CD4-positive, alpha-beta T cell (primary cell): ENCODE data around the gene PSMD12. TPM values are rescaled to one million over a fixed set of nuclear protein-coding genes. Genes with fewer than 3 reads are reported as not detected.

Experiments
- ATAC-seq: fragments of 200-7000 bp; cut with Tn5 transposase; one replicate; pipeline ENCODE4 v1.10.0; 2022; ENCODE audit warnings: mild to moderate bottlenecking; ENCODE audit not compliant: poor library complexity
- CTCF ChIA-PET: fragments of 350-600 bp; sonication (Branson Sonifier 250); formaldehyde crosslinking; loops from one replicate; lab custom pipeline; 2021; ENCODE audit warnings: antibody characterized with exemption, inconsistent platforms; lab: Charles Lee
- POLR2A ChIA-PET: fragments of 350-600 bp; sonication (Branson Sonifier 250); formaldehyde crosslinking; loops from one replicate; lab custom pipeline; 2021; ENCODE audit warnings: antibody characterized with exemption, inconsistent platforms; lab: Charles Lee
- DNase-seq, 14 experiments: peaks; one replicate each; pipeline ENCODE4 v3.0.0-alpha.2; 2013 to 2020; ENCODE audit warnings: mixed read lengths in 2 of 14
- H3K27ac ChIP-seq, 2 donors: one replicate each; pipeline versions ENCODE4 v1.5.1 to v1.7.0; 2013; ENCODE audit warnings: low read length in 2 of 2, low read depth in 1 of 2, mild to moderate bottlenecking in 1 of 2
- H3K27me3 ChIP-seq, 2 experiments: 1 replicate in 1 of 2; 2 replicates in 1 of 2; pipeline versions ENCODE4 v1.6.1 to v1.7.0; 2013; ENCODE audit warnings: low read length in 2 of 2, control low read depth in 1 of 2, mild to moderate bottlenecking in 1 of 2, moderate library complexity in 1 of 2; ENCODE audit not compliant: insufficient read depth in 2 of 2, control insufficient read depth in 1 of 2
- H3K36me3 ChIP-seq: one replicate; pipeline ENCODE4 v1.6.1; 2013; ENCODE audit warnings: low read length, control low read depth; ENCODE audit not compliant: insufficient read depth
- H3K4me1 ChIP-seq: one replicate; pipeline ENCODE4 v1.6.1; 2013; ENCODE audit warnings: low read length, control low read depth; ENCODE audit not compliant: insufficient read depth
- H3K4me3 ChIP-seq: one replicate; pipeline ENCODE4 v1.5.1; 2013; ENCODE audit warnings: mild to moderate bottlenecking, low read length, moderate library complexity
- H3K9me3 ChIP-seq, 2 experiments: 1 replicate in 1 of 2; 2 replicates in 1 of 2; pipeline versions ENCODE4 v1.6.1 to v1.7.0; 2013; ENCODE audit warnings: low read length in 2 of 2, mild to moderate bottlenecking in 2 of 2, control low read depth in 1 of 2, moderate library complexity in 1 of 2; ENCODE audit not compliant: control insufficient read depth in 1 of 2, insufficient read depth in 1 of 2
- H3K27ac Mint-ChIP-seq: one replicate; pipeline ENCODE4 v1.8.0; 2020; ENCODE audit warnings: mixed read lengths
- H3K27me3 Mint-ChIP-seq: one replicate; pipeline ENCODE4 v1.8.0; 2021; ENCODE audit warnings: mixed read lengths
- H3K36me3 Mint-ChIP-seq: one replicate; pipeline ENCODE4 v1.8.0; 2021; ENCODE audit warnings: low read depth, mixed read lengths
- H3K4me1 Mint-ChIP-seq: one replicate; pipeline ENCODE4 v1.8.0; 2021; ENCODE audit warnings: low read depth, mixed read lengths
- H3K4me3 Mint-ChIP-seq: one replicate; pipeline ENCODE4 v1.8.0; 2020; ENCODE audit warnings: mild to moderate bottlenecking, mixed read lengths
- H3K9me3 Mint-ChIP-seq: one replicate; pipeline ENCODE4 v1.8.0; 2020; ENCODE audit warnings: mixed read lengths
- intact Hi-C, 2 experiments: fragments of 100-400 bp; cut with DNase I in 1 of 2; cut with micrococcal nuclease in 1 of 2; formaldehyde crosslinking; loops; one replicate each; pipeline versions ENCODE4 v1.15.1 to v1.9.0; 2023 to 2025; cut with DNase I, micrococcal nuclease
- total RNA-seq, 174 experiments: library from RNA in 2 of 174; stranded (reverse) in 2 of 174; gene quantifications; one replicate each; pipeline ENCODE4 v1.2.3 and lab custom pipeline; 2021 to 2026
- TF ChIP-seq, protein P1 (sequence below): fragments of 200-600 bp; IDR thresholded peaks from one replicate; pipeline ENCODE4 v1.8.0; 2022; ENCODE audit warnings: antibody characterized with exemption, mild to moderate bottlenecking

Gene PSMD12
- total RNA-seq, 2 experiments from 2014 or later, result 49.3 to 52.5 TPM

- CTCF ChIA-PET, result interaction anchor here (1.2 to 2.3 kb wide), 4 partner anchors 9 to 352 kb away, joined by 4 to 12 read pairs (median 8); partner anchors contain the start of genes NOL11 and PITPNC1
- Mint-ChIP-seq H3K36me3 (peaks cover 41% of the 10 kb centered on the region), H3K9me3 (no peaks in the 10 kb centered on the region), H3K4me3 (peak overlapping the region; percentile 97), H3K4me1 (peaks cover 43% of the 10 kb centered on the region), H3K27me3 (no peaks in the 10 kb centered on the region), H3K27ac (peak overlapping the region; percentile 89)
- POLR2A ChIA-PET, result interaction anchor here (0.5 to 4.1 kb wide), 5 partner anchors 11 to 324 kb away, joined by 3 to 40 read pairs (median 7); partner anchors contain the start of gene PITPNC1
- TF ChIP-seq, protein P1, sequence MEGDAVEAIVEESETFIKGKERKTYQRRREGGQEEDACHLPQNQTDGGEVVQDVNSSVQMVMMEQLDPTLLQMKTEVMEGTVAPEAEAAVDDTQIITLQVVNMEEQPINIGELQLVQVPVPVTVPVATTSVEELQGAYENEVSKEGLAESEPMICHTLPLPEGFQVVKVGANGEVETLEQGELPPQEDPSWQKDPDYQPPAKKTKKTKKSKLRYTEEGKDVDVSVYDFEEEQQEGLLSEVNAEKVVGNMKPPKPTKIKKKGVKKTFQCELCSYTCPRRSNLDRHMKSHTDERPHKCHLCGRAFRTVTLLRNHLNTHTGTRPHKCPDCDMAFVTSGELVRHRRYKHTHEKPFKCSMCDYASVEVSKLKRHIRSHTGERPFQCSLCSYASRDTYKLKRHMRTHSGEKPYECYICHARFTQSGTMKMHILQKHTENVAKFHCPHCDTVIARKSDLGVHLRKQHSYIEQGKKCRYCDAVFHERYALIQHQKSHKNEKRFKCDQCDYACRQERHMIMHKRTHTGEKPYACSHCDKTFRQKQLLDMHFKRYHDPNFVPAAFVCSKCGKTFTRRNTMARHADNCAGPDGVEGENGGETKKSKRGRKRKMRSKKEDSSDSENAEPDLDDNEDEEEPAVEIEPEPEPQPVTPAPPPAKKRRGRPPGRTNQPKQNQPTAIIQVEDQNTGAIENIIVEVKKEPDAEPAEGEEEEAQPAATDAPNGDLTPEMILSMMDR, result no peak
- peak in 3 of 14 experiments; percentile 61 to 64 (median 61) for DNase-seq
- no peaks in the 10 kb centered on the region for H3K9me3 ChIP-seq
- H3K27me3 ChIP-seq, result no peaks in the 10 kb centered on the region
- intact Hi-C loops, result loop anchor here in 1 of 2 experiments (2.0 kb wide), 1 partner anchor 351 kb away; the partner anchor contains the start of gene NOL11
- H3K4me3 ChIP-seq, result peak overlapping the region; percentile 87
- H3K27ac ChIP-seq, result peak overlapping the region; percentile 91 to 93
- peak; percentile 27 for ATAC-seq
- H3K36me3 ChIP-seq, result peaks cover 10% of the 10 kb centered on the region
- peaks cover 33% of the 10 kb centered on the region for H3K4me1 ChIP-seq
Measured at GRCh38 chr17:67365738-67366192, 612 bp downstream of the PSMD12 start.

DNA sequence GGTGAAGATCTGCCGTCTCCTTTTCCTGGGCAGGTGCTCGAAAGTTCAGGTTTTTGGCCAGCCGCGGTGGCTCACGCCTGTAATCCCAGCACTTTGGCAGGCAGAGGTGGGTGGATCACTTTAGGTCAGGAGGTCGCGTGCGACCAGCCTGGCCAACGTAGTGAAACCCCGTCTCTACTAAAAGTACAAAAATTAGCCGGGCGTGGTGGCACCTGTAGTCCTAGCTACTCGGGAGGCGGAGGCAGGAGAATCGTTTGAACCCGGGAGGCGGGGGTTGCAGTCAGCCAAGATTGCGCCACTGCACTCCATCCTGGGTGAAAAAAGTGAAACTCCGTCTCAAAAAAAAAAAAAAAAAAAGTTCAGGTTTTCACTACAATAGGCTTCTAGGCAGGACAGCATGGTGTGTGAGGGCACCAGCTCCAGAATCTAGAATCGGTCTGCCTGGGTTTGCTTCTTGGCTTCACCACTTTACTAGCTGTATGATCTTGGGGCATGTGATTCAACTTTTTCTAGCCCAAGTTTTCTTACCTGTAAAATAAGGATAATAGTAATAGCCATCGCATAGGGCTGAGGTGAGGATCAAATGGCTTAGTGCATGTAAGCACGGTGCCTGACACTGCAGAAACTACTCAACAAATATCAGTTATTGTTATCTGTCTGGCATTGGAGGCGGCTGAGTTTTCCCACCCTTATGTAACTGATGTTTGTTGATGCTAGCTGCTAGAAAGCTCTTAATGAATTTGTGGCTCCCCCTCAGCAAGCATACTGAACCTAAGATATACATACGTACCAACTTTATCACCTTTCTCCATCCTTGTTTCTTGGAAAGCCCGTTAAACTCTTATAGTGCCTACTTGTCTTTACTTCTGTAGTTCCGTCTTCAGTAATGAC is 1.3 kb downstream of the PSMD12 start:
- Histone ChIP-seq H3K36me3 (peaks cover 15% of the 10 kb centered on the region), H3K27ac (peak overlapping the region; percentile 91 to 93), H3K27me3 (no peaks in the 10 kb centered on the region), H3K4me3 (peak overlapping the region; percentile 87), H3K9me3 (no peaks in the 10 kb centered on the region), H3K4me1 (peaks cover 39% of the 10 kb centered on the region)
- H3K27ac Mint-ChIP-seq, result peak overlapping the region; percentile 89
- intact Hi-C loops, result loop anchor here in 1 of 2 experiments (5.0 kb wide), 1 partner anchor 118 kb away; the partner anchor contains the start of gene HELZ
- no peaks in the 10 kb centered on the region for H3K9me3 Mint-ChIP-seq
- H3K27me3 Mint-ChIP-seq, result no peaks in the 10 kb centered on the region
- POLR2A ChIA-PET, result interaction anchor here (0.6 to 4.1 kb wide), 5 partner anchors 12 to 458 kb away, joined by 3 to 40 read pairs (median 7); partner anchors contain the start of gene PITPNC1
- CTCF ChIA-PET, result interaction anchor here (1.2 to 2.3 kb wide), 4 partner anchors 10 to 353 kb away, joined by 4 to 12 read pairs (median 8); partner anchors contain the start of genes NOL11 and PITPNC1
- TF ChIP-seq, protein P1, result no peak
- peaks cover 50% of the 10 kb centered on the region for H3K4me1 Mint-ChIP-seq
- DNase-seq (peak in 2 of 14 experiments; percentile 33 to 40), ATAC-seq (no peak)
- peaks cover 47% of the 10 kb centered on the region for H3K36me3 Mint-ChIP-seq
- peak overlapping the region; percentile 97 for H3K4me3 Mint-ChIP-seq

DNA sequence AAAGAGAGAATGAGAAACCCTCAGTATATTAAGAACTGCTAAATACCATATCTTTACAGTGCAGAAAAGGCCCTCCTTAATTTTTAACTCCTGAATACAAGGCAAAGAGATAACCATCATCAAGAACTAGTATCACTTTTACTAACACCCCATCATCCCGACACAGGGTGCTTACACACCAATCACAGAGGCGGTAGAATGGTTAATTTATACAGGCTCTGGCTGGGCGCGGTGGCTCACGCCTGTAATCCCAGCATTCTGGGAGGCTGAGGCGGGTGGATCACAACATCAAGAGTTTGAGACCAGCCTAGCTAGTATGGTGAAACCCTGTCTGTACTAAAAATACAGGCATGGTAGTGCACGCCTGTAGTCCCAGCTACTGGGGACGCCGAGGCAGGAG is 4.2 kb downstream of the PSMD12 start:
- no peaks in the 10 kb centered on the region for H3K27me3 Mint-ChIP-seq
- Histone ChIP-seq H3K4me3 (no peak overlapping the region), H3K4me1 (peaks cover 55% of the 10 kb centered on the region), H3K9me3 (no peaks in the 10 kb centered on the region), H3K27me3 (no peaks in the 10 kb centered on the region), H3K36me3 (peaks cover 26% of the 10 kb centered on the region), H3K27ac (no peak overlapping the region)
- TF ChIP-seq, protein P1, result no peak
- ChIA-PET CTCF (interaction anchor here (1.2 to 3.4 kb wide), 2 partner anchors 13 to 241 kb away, joined by 3 to 20 read pairs; no protein-coding TSS in a partner anchor), POLR2A (interaction anchor here (0.9 to 1.2 kb wide), 2 partner anchors 11 to 122 kb away, joined by 3 to 4 read pairs; no protein-coding TSS in a partner anchor)
- DNase-seq, result no peak
- peak overlapping the region; percentile 54 for H3K27ac Mint-ChIP-seq
- no peak for ATAC-seq
- peak overlapping the region; percentile 32 for H3K4me3 Mint-ChIP-seq
- peaks cover 68% of the 10 kb centered on the region for H3K4me1 Mint-ChIP-seq
- H3K36me3 Mint-ChIP-seq, result peaks cover 66% of the 10 kb centered on the region
- intact Hi-C loops, result loop anchor here in 1 of 2 experiments (5.0 kb wide), 1 partner anchor 115 kb away; the partner anchor contains the start of gene HELZ
- no peaks in the 10 kb centered on the region for H3K9me3 Mint-ChIP-seq
